GM12878 (cell line): ENCODE results near the gene HSD17B11.

Experiments
- BCLAF1 ChIP-seq: fragments of 450-650 bp; IDR thresholded peaks from 2 replicates; pipeline ENCODE4 v1.6.1; 2017; ENCODE audit warnings: antibody characterized with exemption, mild to moderate bottlenecking, moderate library complexity
- CTCF ChIP-seq, 3 experiments: IDR thresholded peaks in 2 of 3; conservative IDR thresholded peaks in 1 of 3; 2 replicates each; pipeline ENCODE4 v1.5.1; 2011; ENCODE audit warnings: low read depth in 3 of 3, low read length in 3 of 3, mild to moderate bottlenecking in 3 of 3, control low read depth in 2 of 3, moderate library complexity in 2 of 3, inconsistent platforms in 1 of 3, mixed read lengths in 1 of 3; ENCODE audit not compliant: control insufficient read depth in 2 of 3, insufficient read depth in 1 of 3; ENCODE audit errors: extremely low read depth in 1 of 3
- EZH2 ChIP-seq: IDR thresholded peaks from 2 replicates; pipeline ENCODE4 v1.6.1; 2012; ENCODE audit warnings: low read depth, mild to moderate bottlenecking, control low read depth, inconsistent platforms, low read length, borderline replicate concordance; ENCODE audit not compliant: control insufficient read depth
- MTA2 ChIP-seq: fragments of 450-650 bp; IDR thresholded peaks from 2 replicates; pipeline ENCODE4 v1.6.1; 2016; ENCODE audit warnings: low read depth, mild to moderate bottlenecking, moderate library complexity
- NFYB ChIP-seq: IDR thresholded peaks from 2 replicates; pipeline ENCODE4 v1.6.1; 2011; ENCODE audit warnings: low read depth, mild to moderate bottlenecking, low read length, improper control_type of control experiment, moderate library complexity; ENCODE audit not compliant: insufficient read depth
- RAD21 ChIP-seq: IDR thresholded peaks from 2 replicates; pipeline ENCODE4 v1.6.1; 2011; ENCODE audit warnings: mild to moderate bottlenecking, low read depth, low read length, moderate library complexity; ENCODE audit not compliant: insufficient read depth
- TCF7 ChIP-seq: IDR thresholded peaks from 2 replicates; pipeline ENCODE4 v1.6.1; 2014; ENCODE audit warnings: antibody characterized with exemption, borderline replicate concordance

- TF ChIP-seq CTCF (IDR thresholded peaks at IDR 0.05 in 2 of 3, conservative IDR thresholded peaks at IDR 0.05 in 1 of 3; ENCODE audit: control insufficient read depth in 2 of 3, extremely low read depth in 1 of 3, insufficient read depth in 1 of 3, low read depth in 3 of 3, low read length in 3 of 3) (no peak), BCLAF1 (no peak), RAD21 (no peak), TCF7 (no peak), EZH2 (no peak), MTA2 (no peak), NFYB (no peak)
These were observed 1.2 kb upstream of the HSD17B11 start for GRCh38 chr4:87392183-87392582.
